ENCODE data around the gene PDSS2. TPM values are rescaled to one million over a fixed set of nuclear protein-coding genes. Genes with fewer than 3 reads are reported as not detected.
"Not testable (repeated sequence)": the region's sequence is repeated elsewhere in the genome, so short reads cannot be mapped to it uniquely, and the experiment has no call there.

Gene PDSS2
- total RNA-seq, 1 donor from 2014 or later = 6.5 TPM

GRCh38 chr6:107154131-107154800 is 305.1 kb downstream of the PDSS2 start:
- H3K4me3 Mint-ChIP-seq (ENCODE audit: unreplicated experiment) = peak overlapping the region; percentile 69

GRCh38 chr6:107152638-107153430 is 306.5 kb downstream of the PDSS2 start:
- DNase-seq = no peak
- Mint-ChIP-seq H3K4me3 (ENCODE audit: unreplicated experiment) (no peak overlapping the region), H3K9me3 (ENCODE audit: unreplicated experiment) (no peaks in the 10 kb centered on the region), H3K27me3 (ENCODE audit: unreplicated experiment) (no peaks in the 10 kb centered on the region), H3K27ac (ENCODE audit: unreplicated experiment) (no peak overlapping the region), H3K4me1 (ENCODE audit: low read depth, unreplicated experiment) (peaks cover 14% of the 10 kb centered on the region), H3K36me3 (ENCODE audit: unreplicated experiment) (no peaks in the 10 kb centered on the region)
- TF ChIP-seq CTCF (IDR thresholded peaks at IDR 0.05; ENCODE audit: partially characterized antibody, unreplicated experiment) = no peak

More at GRCh38 chr6:107154131-107154800, 305.1 kb downstream of the PDSS2 start:
- no peaks in the 10 kb centered on the region for H3K27me3 Mint-ChIP-seq (ENCODE audit: unreplicated experiment)
- no peak for TF ChIP-seq CTCF (IDR thresholded peaks at IDR 0.05; ENCODE audit: partially characterized antibody, unreplicated experiment)
- DNase-seq = peak; percentile 66
- peaks cover 14% of the 10 kb centered on the region for H3K4me1 Mint-ChIP-seq (ENCODE audit: low read depth, unreplicated experiment)
- H3K36me3 Mint-ChIP-seq (ENCODE audit: unreplicated experiment) = no peaks in the 10 kb centered on the region
- no peaks in the 10 kb centered on the region for H3K9me3 Mint-ChIP-seq (ENCODE audit: unreplicated experiment)
- peak overlapping the region; percentile 91 for H3K27ac Mint-ChIP-seq (ENCODE audit: unreplicated experiment)

GRCh38 chr6:107144666-107145065 is 314.7 kb downstream of the PDSS2 start:
- no peak overlapping the region for H3K27ac Mint-ChIP-seq (ENCODE audit: unreplicated experiment)
- no peak for DNase-seq
- no peak for TF ChIP-seq CTCF (IDR thresholded peaks at IDR 0.05; ENCODE audit: partially characterized antibody, unreplicated experiment)
- H3K36me3 Mint-ChIP-seq (ENCODE audit: unreplicated experiment) = no peaks in the 10 kb centered on the region
- no peaks in the 10 kb centered on the region for H3K4me1 Mint-ChIP-seq (ENCODE audit: low read depth, unreplicated experiment)
- peaks cover 1% of the 10 kb centered on the region for H3K9me3 Mint-ChIP-seq (ENCODE audit: unreplicated experiment)
- no peaks in the 10 kb centered on the region for H3K27me3 Mint-ChIP-seq (ENCODE audit: unreplicated experiment)
- no peak overlapping the region for H3K4me3 Mint-ChIP-seq (ENCODE audit: unreplicated experiment)

GRCh38 chr6:107144014-107144413 is 315.4 kb downstream of the PDSS2 start:
- Mint-ChIP-seq H3K36me3 (ENCODE audit: unreplicated experiment) (no peaks in the 10 kb centered on the region), H3K27ac (ENCODE audit: unreplicated experiment) (no peak overlapping the region), H3K4me1 (ENCODE audit: low read depth, unreplicated experiment) (no peaks in the 10 kb centered on the region), H3K4me3 (ENCODE audit: unreplicated experiment) (no peak overlapping the region), H3K9me3 (ENCODE audit: unreplicated experiment) (peaks cover 1% of the 10 kb centered on the region), H3K27me3 (ENCODE audit: unreplicated experiment) (no peaks in the 10 kb centered on the region)
- DNase-seq = no peak
- TF ChIP-seq CTCF (IDR thresholded peaks at IDR 0.05; ENCODE audit: partially characterized antibody, unreplicated experiment) = no peak

- H3K36me3 Mint-ChIP-seq (ENCODE audit: unreplicated experiment) = no peaks in the 10 kb centered on the region
- TF ChIP-seq CTCF (IDR thresholded peaks at IDR 0.05; ENCODE audit: partially characterized antibody, unreplicated experiment) = no peak
- no peak overlapping the region for H3K27ac Mint-ChIP-seq (ENCODE audit: unreplicated experiment)
- no peaks in the 10 kb centered on the region for H3K4me1 Mint-ChIP-seq (ENCODE audit: low read depth, unreplicated experiment)
- H3K9me3 Mint-ChIP-seq (ENCODE audit: unreplicated experiment) = peaks cover 1% of the 10 kb centered on the region
- no peak for DNase-seq
- H3K4me3 Mint-ChIP-seq (ENCODE audit: unreplicated experiment) = no peak overlapping the region
- H3K27me3 Mint-ChIP-seq (ENCODE audit: unreplicated experiment) = peaks cover 1% of the 10 kb centered on the region
Measured at GRCh38 chr6:107140581-107140980, 318.8 kb downstream of the PDSS2 start.

GRCh38 chr6:107136324-107136723 is 323.0 kb downstream of the PDSS2 start:
- not testable (repeated sequence) for DNase-seq

GRCh38 chr6:107135048-107135680 is 324.2 kb downstream of the PDSS2 start:
- H3K4me3 Mint-ChIP-seq (ENCODE audit: unreplicated experiment) = not testable (repeated sequence)

More at GRCh38 chr6:107136324-107136723, 323.0 kb downstream of the PDSS2 start:
- not testable (repeated sequence) for H3K4me3 Mint-ChIP-seq (ENCODE audit: unreplicated experiment); H3K9me3 Mint-ChIP-seq (ENCODE audit: unreplicated experiment); H3K27ac Mint-ChIP-seq (ENCODE audit: unreplicated experiment); H3K4me1 Mint-ChIP-seq (ENCODE audit: low read depth, unreplicated experiment); H3K36me3 Mint-ChIP-seq (ENCODE audit: unreplicated experiment); H3K27me3 Mint-ChIP-seq (ENCODE audit: unreplicated experiment)

More at GRCh38 chr6:107135048-107135680, 324.2 kb downstream of the PDSS2 start:
- H3K27me3 Mint-ChIP-seq (ENCODE audit: unreplicated experiment); DNase-seq; H3K36me3 Mint-ChIP-seq (ENCODE audit: unreplicated experiment); H3K27ac Mint-ChIP-seq (ENCODE audit: unreplicated experiment); H3K9me3 Mint-ChIP-seq (ENCODE audit: unreplicated experiment); H3K4me1 Mint-ChIP-seq (ENCODE audit: low read depth, unreplicated experiment): not testable (repeated sequence)

Data from glutamatergic neuron (in vitro differentiated cells).